ENCODE data around the gene UBAP2.

UBAP2 gene

DNA sequence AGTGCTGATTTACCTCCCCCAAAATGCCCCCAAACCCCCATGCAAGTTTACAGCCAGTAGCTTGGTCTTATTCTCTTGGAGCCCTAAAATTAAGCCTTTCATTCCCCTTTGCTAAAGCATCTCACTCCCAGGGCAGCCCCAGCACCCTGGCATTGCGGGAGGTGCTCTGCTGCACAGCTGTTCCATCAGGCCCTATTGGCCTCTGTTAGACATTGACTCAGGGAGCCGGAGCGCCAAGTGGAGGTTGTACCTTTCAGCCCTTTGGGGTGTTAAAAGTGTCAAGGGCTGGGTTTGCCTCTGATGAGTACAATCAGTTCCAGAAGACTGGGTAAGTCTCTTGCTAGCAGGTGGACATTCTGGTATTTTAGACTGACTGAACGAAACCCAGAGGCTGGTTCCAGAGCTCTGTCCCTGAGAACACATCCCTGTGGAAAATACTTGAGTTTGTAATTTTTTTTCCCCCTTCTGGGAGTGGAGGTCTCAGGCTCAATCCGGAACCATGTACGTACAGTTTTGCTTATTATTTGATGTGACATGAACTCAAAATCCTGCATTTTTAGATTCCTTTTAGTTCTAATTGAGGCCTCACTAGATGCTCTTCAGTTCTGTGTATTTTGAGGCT lies 129.3 kb downstream of the UBAP2 start:
- DNase-seq = no peak

DNA sequence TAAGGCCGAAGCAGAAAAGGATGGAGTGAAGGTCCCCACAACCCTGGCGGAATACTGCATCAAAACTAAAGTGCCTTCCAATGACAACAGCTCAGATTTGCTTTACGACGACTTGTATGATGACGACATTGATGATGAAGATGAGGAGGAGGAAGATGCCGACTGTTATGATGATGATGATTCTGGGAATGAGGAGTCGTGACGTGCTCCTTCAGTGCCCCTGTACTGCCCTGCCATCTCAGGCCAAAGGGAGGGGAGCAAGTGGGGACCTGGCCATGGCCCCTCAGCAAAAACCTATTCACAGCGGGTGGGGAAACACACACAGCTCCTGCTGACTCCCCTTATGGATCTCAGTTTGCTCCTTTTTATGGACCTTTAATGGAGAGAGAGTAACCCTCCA lies 131.7 kb downstream of the UBAP2 start:
- DNase-seq = no peak

DNA sequence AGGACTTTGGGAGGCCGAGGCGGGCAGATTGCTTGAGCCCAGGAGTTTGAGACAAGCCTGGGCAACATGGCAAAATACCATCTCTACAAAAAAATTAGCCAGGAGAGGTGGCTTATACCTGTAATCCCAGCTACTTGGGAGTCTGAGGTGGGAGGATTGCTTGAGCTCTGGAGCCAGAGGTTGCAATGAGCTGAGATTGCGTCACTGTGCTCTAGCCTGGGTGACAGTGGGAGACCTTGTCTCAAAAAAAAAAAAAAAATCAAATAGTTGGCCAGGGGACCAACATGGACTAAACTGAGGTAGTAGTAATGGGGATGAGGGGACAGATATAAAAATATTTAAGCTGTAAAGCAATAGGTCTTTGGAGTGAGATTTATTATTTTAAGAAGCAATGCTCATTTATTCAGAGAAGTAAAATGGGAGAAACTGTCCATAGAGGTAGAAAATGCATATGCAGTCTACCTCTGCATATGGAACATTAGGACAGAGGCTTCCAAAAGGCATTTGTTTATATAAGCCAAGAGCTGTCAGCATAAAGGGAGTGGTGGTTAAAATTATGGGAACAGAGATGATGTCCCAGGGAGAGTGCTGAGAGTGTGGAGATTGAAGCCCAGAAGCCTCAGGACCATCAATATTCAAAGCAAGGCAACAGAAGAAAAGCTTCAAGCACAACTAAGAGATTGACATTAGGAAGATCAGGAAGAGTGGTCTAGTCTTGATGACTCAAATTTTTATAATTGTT lies 133.6 kb downstream of the UBAP2 start:
- no peak for DNase-seq

DNA sequence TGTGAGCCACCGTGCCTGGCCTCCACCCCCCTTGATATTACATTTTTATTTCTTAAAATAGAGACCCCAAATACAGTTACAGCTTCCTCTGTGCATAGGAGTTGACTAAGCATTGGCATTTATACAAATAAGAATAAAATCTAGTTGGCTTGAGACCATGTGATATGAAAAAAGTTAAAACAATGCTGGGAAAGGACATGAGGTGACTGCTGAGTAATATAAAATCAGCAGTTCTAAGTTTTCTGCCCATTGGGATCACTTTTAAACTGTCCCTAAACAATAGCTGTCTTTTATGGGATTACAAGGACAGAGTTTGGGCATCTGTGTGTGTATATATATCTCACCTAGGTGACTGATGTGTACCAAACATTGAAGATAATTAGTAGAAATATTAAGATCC lies 135.1 kb downstream of the UBAP2 start:
- no peak for DNase-seq

DNA sequence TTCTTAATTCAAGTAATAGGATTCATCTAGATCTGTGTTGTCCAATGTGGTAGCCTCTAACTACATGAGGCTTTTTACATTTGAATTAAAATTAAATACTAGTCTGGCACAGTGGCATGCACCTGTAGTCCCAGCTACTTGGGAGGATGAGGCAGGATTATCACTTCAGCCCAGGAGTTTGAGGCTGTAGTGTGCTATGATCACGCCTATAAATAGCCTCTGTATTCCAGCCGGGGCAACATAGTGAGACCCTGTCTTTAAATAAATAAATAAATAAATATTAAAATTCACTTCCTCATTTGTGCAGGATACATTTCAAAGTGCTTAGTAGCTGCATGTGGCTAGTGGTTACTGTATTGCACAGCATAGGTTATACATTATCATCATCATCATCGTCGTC lies 139.9 kb downstream of the UBAP2 start:
- no peak for DNase-seq

DNA sequence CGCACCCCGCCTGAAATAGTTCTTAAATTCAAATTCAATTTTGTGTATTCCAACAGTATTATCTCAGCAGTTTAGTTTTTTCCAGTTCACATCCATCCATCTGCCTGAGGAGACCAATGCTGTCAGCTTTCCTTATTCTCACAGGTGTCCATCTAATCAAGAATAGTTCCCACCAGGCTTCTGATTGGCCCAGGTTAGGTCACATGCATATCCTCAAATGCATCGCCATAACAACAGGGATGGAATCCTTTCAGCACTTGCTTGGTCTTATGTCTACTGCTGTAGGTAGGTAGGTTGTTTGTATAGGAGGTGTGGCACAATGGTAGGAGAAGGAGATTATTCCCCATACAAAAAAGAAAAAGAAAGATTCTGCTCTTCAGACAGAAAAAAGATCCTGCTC lies 140.6 kb downstream of the UBAP2 start:
- DNase-seq = no peak

DNA sequence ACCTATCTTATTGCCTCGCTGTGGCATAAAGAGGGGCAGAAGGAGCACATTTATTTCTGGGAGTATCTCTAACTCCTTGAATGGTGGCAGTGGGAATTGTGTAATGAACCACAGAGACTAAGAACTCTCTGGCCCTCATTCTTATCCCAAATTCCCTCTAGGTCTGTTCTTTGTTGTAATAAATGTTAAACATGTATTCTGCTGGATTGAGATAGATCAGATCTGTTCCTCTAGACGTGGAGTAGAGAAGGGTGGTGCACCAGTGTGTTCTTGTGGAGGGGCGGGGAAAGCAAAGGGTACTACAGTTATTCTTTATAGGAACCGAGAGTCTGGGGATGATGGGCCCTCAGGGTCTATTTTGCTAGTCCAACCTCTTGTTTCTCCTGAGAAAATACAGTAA lies 141.3 kb downstream of the UBAP2 start:
- DNase-seq = no peak

DNA sequence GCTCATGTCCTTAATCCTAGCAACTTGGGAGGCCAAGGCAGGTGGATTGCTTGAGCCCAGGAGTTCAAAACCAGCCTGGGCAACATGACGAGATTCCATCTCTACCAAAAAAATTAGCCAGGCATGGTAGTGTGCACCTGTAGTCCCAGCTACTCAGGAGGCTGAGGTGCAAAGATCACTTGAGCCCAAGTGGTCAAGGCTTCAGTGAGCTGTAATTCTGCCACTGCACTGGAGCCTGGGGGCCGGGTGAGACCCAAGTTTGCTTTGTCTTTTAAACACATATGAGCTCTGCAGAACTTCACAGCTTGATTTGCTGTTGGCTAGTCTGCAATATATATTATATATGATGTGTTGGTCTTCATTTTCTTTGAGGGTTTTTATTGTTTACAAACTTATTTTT lies 141.9 kb downstream of the UBAP2 start:
- DNase-seq = no peak

DNA sequence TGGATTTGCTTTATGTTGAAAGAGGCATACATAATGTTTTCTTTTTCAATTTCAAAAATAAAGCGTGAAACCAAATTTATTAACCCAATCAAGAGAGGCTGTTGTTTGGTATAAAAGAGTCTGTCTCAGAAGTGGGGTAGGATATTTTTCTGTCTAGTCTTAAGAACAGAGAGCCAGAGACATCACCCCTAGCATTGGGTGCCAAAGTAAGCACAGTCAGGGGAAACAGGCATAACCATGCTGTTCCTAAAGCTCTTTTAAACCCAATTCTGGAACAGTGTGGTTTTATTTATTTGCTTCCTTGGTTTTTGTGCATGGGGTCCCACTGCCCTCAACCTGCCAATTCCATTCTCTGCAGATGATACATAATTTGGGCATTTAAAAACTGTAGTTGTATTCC lies 143.6 kb downstream of the UBAP2 start:
- DNase-seq = no peak

DNA sequence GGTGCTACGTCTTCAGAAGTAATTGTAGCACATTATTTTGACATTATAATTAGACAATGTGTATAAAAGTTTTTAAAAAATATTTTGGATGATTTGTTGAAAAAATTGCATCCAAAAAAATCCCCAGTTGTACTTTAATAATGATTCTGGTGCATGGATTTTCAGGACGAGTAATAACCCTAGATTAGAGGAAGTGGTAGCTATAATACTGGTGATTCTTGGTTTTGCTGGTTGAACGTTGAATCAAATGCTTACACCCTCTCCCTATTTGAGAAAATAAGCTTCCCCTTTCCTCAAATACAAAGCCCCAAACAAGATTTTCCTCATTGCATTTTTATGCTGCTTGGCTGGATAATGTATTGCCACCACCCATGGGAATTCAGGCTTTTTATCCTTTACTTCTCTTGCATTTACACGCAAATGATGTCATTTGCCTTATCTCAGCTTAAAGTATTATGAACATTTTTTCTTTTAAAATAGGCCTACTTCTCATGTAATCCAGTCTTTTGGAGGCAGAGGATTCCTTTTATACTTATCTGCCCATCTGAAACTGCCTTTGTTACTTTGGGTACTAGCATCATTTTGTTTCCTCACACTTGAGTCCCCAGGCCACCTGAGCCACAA lies 145.4 kb downstream of the UBAP2 start:
- no peak for DNase-seq

DNA sequence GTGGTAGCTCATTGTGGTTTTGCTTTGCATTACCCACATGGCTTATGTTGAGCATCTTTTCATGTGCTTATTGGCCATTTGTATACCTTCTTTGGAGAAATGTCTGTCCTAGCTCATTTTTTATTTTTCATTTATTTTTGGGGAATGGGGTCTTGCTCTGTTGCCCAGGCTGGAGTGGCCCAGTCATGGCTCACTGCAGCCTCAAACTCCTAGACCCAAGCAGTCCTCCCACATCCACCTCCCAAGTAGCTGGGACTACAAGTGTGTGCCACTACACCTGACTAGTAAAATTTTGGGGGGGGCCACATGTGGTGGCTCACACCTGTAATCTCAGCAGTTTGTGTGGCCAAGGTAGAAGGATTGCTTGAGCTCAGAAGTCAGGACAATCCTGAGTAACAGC lies 154.4 kb downstream of the UBAP2 start:
- DNase-seq = no peak

DNA sequence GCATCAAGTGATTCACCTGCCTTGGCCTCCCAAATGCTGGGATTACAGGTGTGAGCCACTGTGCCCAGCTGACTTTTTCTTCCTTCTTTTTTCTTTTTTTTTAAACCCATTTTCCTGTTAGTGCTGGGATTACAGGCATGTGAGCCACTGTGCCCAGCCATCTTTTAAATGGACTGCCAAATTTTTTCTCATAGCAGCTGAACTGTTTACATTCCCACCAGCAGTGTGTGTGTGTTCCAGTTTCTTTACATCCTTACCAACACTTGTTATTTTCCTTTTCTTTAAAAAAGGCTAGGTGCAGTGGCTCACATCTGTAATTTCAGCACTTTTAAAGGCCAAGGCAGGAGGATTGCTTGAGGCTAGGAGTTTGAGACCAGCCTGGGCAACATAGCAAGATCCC lies 154.8 kb downstream of the UBAP2 start:
- no peak for DNase-seq

DNA sequence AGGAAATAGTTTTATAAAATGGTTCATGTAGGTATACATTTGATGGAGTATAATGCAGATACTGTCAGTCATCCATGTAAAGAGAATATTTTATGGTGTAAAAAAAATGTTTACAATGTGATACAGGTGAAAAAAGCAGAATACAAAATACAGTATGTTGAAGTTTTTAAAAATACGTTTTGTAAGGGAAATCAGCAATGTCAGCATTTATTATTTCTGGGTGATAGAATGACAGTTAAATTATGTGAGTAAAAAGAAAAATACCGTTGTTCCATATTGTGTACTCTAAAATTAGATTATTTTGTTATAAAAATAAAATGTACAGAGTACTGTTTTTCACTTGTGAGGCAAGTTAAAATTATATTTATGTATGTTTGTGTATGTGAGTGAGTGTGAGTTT lies 162.7 kb downstream of the UBAP2 start:
- no peak for DNase-seq

DNA sequence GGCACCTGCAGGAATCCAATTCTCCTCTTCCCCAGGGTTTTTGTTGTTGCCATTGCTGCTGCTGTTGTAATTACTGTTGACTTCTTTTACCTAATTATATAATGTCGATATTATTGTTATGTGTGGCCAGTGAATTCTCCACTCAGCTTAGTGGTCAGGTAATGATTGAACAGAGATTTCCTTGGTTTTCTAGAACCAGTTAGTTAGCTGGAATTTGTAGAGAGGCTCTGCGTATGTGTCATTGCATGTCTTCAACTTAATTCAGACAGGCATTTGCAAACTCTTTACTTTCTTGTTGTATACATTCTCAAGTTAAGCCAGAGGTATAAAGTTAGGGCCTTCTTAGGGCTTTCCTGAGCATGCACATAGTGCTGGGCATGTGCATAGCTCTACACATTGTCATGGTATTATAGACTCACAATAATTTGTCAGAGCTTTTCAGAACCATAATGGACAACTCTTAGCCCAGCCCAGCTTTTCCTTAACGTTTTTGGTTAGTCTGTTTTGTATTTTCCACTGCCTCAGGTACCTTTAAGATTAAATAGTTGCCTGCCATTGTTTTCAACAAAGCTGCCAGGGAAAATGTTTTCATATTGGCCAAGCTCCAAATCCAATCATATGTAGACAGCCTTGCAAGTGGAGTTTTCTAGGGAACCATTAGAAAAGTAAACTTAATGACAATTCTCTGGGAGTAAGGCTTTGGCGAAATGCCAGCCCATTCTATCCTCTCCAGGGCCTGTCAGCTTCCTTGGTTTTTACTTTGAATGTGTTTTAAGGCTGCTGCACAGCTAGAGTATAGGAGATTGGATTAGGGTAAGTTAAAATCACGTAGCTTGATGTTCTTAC lies 163.6 kb downstream of the UBAP2 start:
- DNase-seq = no peak

DNA sequence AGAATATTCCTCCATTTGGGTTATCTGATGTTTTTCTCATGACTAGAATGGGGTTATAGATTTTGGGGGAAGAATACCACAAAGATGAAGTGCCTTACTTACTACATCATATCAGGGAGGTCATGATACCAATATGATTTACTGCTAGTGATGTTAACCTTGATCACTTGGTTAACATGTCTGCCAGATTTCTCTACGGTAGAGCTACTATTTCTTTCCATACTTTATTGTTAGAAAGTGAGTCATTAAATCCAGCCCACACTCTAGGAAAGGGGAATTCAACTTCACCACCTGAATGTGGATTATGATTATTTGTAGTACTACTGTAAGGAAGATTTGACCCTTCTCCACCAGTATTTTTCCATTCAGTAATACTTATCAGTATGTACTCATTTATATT lies 167.1 kb downstream of the UBAP2 start:
- no peak for DNase-seq

DNA sequence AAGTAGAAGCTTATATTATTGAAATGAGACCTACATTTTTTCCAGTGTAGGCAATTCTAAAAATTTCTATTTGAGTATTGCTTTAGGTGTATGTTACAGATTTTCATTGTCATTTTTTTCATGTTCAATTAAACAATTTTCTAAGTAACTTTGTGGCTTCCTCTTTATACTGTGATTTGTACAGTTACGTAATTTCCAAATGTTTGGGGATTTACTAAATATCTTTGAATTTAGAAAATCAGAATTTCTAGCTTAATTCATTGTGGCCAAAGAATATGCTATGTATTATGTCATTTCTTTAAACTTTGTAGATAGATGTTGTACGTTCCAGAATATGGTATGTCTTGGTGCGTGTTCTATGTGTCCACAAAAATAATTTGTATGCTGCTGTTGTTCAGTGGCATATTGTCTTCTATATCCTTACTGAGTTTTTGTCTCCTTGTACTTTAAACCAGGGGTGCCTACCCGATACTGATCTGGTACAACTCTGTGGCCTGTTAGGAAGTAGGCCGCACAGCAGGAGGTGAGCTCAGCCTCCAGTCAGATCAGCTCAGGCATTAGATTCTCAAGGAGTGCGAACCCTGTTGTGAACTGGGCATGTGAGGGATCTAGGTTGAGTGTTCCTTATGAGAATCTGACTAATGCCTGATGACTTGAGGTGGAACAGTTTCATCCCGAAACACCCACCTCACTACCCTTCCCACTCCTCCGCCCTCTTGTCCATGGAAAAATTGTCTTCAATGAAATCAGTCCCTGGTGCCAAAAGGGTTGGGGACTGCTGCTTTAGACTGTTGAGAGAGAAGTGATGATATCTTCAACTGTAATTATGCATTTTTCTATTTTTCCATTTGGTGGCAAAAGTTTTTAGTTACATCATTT lies 168.2 kb downstream of the UBAP2 start:
- no peak for DNase-seq

DNA sequence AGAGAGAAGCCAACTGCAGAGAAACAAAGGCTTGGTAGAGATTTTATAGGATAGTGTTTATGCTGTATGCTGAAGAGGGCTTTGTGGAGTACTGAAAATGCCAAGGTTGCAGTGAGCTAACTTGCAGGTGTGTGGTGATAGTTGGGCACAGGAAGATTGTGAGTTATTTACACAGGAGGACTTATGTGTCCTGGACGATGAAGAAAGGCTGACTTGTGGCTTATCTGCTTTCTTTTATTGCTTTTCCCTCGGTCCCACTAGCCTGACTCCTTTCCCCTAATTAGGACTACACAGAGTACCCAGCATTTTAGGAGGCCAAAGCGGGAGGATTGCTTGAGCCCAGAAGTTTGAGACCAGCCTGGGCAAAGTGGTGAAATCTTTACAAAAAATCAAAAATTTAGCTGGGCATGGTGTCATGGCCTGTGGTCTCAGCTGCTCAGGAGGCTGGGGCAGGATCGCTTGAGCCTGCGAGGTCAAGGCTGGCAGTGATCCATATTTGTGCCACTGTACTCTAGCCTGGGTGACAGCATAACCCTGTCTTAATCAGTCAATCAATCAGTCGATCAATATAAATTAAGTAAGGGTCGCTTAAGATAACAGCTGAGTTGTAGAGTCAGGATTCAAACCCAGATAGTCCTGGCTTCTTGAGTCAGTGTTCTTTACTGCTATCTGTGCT lies 169.9 kb downstream of the UBAP2 start:
- DNase-seq = no peak

DNA sequence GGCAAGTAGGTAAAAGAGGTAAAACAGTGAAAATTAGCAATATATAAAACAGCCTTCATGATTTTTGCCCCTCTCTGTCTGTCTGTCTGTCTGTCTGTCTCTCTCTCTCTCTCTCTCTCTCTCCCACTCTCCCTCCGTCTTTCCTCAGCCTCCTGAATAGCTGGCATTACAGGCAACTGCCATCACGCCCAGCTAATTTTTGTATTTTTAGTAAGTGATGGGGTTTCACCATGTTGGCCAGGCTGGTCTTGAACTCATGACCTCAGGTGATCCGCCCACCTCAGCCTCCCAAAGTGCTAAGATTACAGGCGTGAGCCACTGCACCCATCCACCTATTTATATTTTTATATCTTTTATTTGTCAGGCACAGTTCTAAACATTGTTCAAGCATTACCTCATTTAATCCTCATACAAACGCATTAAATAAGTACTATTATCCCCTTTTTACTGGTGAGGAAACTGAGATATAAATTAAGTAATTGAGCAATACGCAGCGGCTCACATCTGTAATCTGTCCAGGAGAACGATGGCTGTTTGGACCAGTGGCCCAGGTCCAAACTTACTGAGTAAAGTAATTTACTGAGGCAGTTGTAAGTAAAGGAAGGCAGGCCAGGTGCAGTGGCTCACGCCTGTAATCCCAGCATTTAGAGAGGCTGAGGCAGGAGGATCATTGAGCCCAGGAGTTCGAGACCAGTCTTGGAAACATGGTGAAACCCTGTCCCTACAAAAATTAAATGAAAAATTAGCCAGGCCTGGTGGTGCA lies 170.8 kb downstream of the UBAP2 start:
- DNase-seq = no peak

Data from NCI-H1436 treated with DMSO at 0.1 percent for 48 hours (cell line).